GM12801 (cell line): ENCODE results near the gene EVX1.

Experiments
- TF ChIP-seq, protein P1 (sequence below): IDR thresholded peaks from one replicate; pipeline ENCODE4 v1.5.1; 2011; ENCODE audit warnings: control low read depth; ENCODE audit not compliant: insufficient read length; ENCODE audit errors: extremely low read depth

Gene EVX1

GRCh38 chr7:27198138-27198841 is 44.3 kb upstream of the EVX1 start:
- TF ChIP-seq, protein P1, sequence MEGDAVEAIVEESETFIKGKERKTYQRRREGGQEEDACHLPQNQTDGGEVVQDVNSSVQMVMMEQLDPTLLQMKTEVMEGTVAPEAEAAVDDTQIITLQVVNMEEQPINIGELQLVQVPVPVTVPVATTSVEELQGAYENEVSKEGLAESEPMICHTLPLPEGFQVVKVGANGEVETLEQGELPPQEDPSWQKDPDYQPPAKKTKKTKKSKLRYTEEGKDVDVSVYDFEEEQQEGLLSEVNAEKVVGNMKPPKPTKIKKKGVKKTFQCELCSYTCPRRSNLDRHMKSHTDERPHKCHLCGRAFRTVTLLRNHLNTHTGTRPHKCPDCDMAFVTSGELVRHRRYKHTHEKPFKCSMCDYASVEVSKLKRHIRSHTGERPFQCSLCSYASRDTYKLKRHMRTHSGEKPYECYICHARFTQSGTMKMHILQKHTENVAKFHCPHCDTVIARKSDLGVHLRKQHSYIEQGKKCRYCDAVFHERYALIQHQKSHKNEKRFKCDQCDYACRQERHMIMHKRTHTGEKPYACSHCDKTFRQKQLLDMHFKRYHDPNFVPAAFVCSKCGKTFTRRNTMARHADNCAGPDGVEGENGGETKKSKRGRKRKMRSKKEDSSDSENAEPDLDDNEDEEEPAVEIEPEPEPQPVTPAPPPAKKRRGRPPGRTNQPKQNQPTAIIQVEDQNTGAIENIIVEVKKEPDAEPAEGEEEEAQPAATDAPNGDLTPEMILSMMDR, result no peak

GRCh38 chr7:27198871-27199801 is 43.5 kb upstream of the EVX1 start:
- TF ChIP-seq, protein P1, result no peak

- TF ChIP-seq, protein P1, result no peak
Measured at GRCh38 chr7:27199849-27200760, 42.5 kb upstream of the EVX1 start, which contains the start of gene HOXA13. Gene HOXA13 (minus strand): TSS chr7:27200091. CDS start chr7:27200077, 14 bp downstream.

DNA sequence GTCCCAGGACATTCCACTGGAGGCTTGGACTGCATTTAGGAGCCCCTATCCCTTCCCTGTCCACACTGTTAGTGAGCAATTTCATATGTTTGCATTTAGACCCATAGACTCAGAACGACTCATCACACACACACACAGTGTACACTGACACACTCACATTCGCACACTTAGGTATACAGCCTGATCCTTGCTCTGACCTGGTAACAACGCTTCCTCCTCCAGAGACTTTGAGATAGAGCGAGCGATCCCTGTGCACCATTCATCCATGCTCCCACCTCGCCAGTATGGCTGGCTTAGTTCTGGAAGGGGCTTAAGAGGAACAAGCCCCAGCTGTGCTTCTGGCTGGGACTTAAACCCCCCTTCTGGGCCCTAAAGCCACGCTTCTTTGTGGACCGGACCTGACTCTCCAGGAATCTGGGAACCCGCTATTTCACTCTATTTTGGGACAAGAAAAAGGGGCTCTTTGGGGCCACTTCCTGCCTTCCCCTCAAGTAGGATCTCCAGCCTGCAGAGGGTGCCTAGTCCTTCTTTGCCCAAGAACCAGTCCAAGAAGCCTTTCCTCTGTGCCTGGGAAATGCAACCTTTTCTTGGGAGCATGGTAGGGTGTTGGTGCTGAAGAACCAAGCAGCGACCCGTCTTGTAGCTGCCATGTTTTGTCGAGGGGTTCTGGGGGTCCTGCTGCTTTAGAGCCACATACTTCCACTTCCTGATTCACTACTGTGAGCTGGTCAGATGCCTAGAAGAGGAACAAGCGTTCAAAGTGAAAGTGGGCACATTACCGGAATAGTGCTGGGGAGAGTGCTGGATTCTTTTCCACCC is 41.6 kb upstream of the EVX1 start:
- TF ChIP-seq, protein P1, result no peak

GRCh38 chr7:27201580-27202017 is 41.0 kb upstream of the EVX1 start:
- TF ChIP-seq, protein P1, result no peak

- TF ChIP-seq, protein P1, result no peak
Measured at GRCh38 chr7:27202018-27202861, 40.4 kb upstream of the EVX1 start.
